ENCODE data around the gene MGMT.

GRCh38 chr10:129467359-129468064 lies 471 bp downstream of the MGMT start:
- TF ChIP-seq EZH2phosphoT487 (IDR thresholded peaks at IDR 0.05; ENCODE audit: borderline replicate concordance): no peak
- no peak for TF ChIP-seq MAX (IDR thresholded peaks at IDR 0.05)
- no peak for TF ChIP-seq EZH2 (IDR thresholded peaks at IDR 0.05)
- TF ChIP-seq, protein P1, sequence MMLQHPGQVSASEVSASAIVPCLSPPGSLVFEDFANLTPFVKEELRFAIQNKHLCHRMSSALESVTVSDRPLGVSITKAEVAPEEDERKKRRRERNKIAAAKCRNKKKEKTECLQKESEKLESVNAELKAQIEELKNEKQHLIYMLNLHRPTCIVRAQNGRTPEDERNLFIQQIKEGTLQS (IDR thresholded peaks at IDR 0.05): no peak
